Esophagus squamous epithelium (tissue), 5 donors: ENCODE results near the gene BNC2. TPM values are rescaled to one million over a fixed set of nuclear protein-coding genes. Genes with fewer than 3 reads are reported as not detected.

ENCODE experiments used
- DNase-seq: peaks from one replicate; lab custom pipeline; 2025; lab: John Stamatoyannopoulos, UW
- H3K27ac ChIP-seq, 4 donors: fragments of 200-600 bp; sonication (generic); one replicate each; pipeline ENCODE4 v1.5.1; 2016 to 2019; ENCODE audit warnings: mild to moderate bottlenecking in 1 of 4
- H3K27me3 ChIP-seq, 4 donors: fragments of 200-600 bp; sonication (generic); 1 replicate in 3 of 4; 2 replicates in 1 of 4; pipeline versions ENCODE4 v1.5.1 to v1.6.0; 2017 to 2021; ENCODE audit warnings: antibody characterized with exemption in 1 of 4
- H3K36me3 ChIP-seq, 3 donors: fragments of 200-600 bp; sonication (generic); one replicate each; pipeline ENCODE4 v1.5.1; 2016 to 2019
- H3K4me1 ChIP-seq, 3 donors: fragments of 200-600 bp; sonication (generic); one replicate each; pipeline ENCODE4 v1.5.1; 2017 to 2019
- H3K4me3 ChIP-seq, 4 donors: fragments of 200-600 bp; sonication (generic); 1 replicate in 3 of 4; 2 replicates in 1 of 4; pipeline ENCODE4 v1.5.1; 2016 to 2019; ENCODE audit warnings: mild to moderate bottlenecking in 2 of 4, moderate library complexity in 1 of 4
- H3K9me3 ChIP-seq, 3 donors: fragments of 200-600 bp; sonication (generic); one replicate each; pipeline ENCODE4 v1.5.1; 2016 to 2019
- POLR2A ChIP-seq, 4 donors: fragments of 450-650 bp; IDR thresholded peaks; one replicate each; pipeline ENCODE4 v1.6.1; 2017; ENCODE audit warnings: antibody characterized with exemption in 4 of 4, mild to moderate bottlenecking in 4 of 4, moderate library complexity in 3 of 4
- WGBS, 2 donors: methylation state at CpG; one replicate each; pipeline ENCODE4 v1.1.5; 2018; 5-methylcytosine and 5-hydroxymethylcytosine counted together
- intact Hi-C: fragments of 100-400 bp; cut with DNase I; formaldehyde crosslinking; loops from one replicate; pipeline ENCODE4 v1.15.0; 2022
- total RNA-seq, 4 donors: library from RNA; depleted of rRNA; stranded (reverse); fragments of >200 nt; gene quantifications; one replicate each; pipeline ENCODE4 v1.1.0, GENCODE V29; 2016
- TF ChIP-seq, protein P1 (sequence below), 6 experiments: fragments of 450-650 bp in 4 of 6; fragments of 200-600 bp in 2 of 6; sonication (generic) in 2 of 6; IDR thresholded peaks; one replicate each; pipeline ENCODE4 v1.5.1; 2016 to 2019; ENCODE audit warnings: antibody characterized with exemption in 6 of 6, mild to moderate bottlenecking in 4 of 6, moderate library complexity in 4 of 6
- donor health status: DM: yes; HTN: yes; CAD: no.

Gene BNC2
- total RNA-seq, 4 donors from 2014 or later = 3.6 to 41.8 (median 8.5) TPM

DNA sequence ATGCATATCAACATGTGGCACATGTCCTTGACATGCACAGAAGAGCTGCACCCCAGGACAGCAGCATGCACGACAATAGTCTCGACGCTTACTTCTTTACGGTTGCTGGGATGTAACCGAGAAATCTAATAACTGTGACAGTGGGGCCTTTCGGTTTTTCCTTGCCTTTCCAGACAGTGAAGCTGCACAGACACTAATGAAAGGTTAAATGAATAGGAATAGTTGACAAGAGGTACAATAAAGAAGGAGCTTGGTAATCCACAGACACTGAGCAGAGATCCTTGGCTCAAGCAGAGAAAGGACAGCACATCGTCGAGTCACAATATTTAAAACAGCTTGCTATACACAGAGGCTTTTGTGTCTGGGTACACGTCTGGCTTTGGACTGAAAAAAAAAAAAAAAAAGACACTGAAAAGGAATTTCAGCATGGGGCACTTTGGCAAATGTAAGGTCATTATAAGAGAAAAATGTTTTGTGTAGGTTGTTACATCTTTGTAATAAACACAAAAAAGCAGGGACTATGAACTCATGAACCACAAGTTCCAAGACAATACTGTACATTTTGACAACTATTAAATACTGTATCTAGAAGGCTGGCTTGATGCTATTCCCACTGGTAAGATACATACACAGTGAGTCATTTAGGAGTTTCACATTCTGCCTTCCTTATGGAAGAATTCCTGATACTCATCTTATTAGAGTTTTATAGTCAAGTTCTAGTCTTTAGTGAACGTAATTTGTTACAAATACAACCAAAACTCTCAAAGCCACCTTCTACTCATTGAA, 5.6 kb downstream of the BNC2 start:
- H3K4me1 ChIP-seq = peaks cover 0 to 72% (median 0%) of the 10 kb centered on the region in 3 donors
- peak overlapping the region in 1 of 4 donors; percentile 18 for H3K4me3 ChIP-seq
- intact Hi-C loops = no loop called here
- 59 to 72% methylated on average over 10 of the region's 10 CpGs for WGBS, 2 donors
- DNase-seq = no peak
- no peaks in the 10 kb centered on the region for H3K36me3 ChIP-seq
- H3K27ac ChIP-seq = peak overlapping the region in 3 of 4 donors; percentile 36 to 93 (median 90)
- no peaks in the 10 kb centered on the region for H3K9me3 ChIP-seq
- H3K27me3 ChIP-seq = peaks cover 0 to 6% (median 0%) of the 10 kb centered on the region in 4 donors
- no peak for TF ChIP-seq POLR2A (IDR thresholded peaks at IDR 0.05)
- TF ChIP-seq, protein P1, sequence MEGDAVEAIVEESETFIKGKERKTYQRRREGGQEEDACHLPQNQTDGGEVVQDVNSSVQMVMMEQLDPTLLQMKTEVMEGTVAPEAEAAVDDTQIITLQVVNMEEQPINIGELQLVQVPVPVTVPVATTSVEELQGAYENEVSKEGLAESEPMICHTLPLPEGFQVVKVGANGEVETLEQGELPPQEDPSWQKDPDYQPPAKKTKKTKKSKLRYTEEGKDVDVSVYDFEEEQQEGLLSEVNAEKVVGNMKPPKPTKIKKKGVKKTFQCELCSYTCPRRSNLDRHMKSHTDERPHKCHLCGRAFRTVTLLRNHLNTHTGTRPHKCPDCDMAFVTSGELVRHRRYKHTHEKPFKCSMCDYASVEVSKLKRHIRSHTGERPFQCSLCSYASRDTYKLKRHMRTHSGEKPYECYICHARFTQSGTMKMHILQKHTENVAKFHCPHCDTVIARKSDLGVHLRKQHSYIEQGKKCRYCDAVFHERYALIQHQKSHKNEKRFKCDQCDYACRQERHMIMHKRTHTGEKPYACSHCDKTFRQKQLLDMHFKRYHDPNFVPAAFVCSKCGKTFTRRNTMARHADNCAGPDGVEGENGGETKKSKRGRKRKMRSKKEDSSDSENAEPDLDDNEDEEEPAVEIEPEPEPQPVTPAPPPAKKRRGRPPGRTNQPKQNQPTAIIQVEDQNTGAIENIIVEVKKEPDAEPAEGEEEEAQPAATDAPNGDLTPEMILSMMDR (IDR thresholded peaks at IDR 0.05) = no peak

- Histone ChIP-seq H3K36me3 (no peaks in the 10 kb centered on the region), H3K27me3 (no peaks in the 10 kb centered on the region), H3K27ac (no peak overlapping the region), H3K4me1 (peaks cover 0 to 23% (median 6%) of the 10 kb centered on the region in 3 donors), H3K9me3 (no peaks in the 10 kb centered on the region), H3K4me3 (no peak overlapping the region)
- TF ChIP-seq, protein P1 (IDR thresholded peaks at IDR 0.05) = no peak
- TF ChIP-seq POLR2A (IDR thresholded peaks at IDR 0.05) = no peak
- 39 to 46% methylated on average over 3 of the region's 3 CpGs for WGBS, 2 donors
- no peak for DNase-seq
- intact Hi-C loops = no loop called here
Observed at GRCh38 chr9:16848179-16848578, 22.3 kb downstream of the BNC2 start.

GRCh38 chr9:16846986-16847385, 23.5 kb downstream of the BNC2 start:
- no peak for DNase-seq
- WGBS, 2 donors = 23 to 38% methylated on average over 3 of the region's 3 CpGs
- Histone ChIP-seq H3K9me3 (no peaks in the 10 kb centered on the region), H3K27me3 (no peaks in the 10 kb centered on the region), H3K36me3 (no peaks in the 10 kb centered on the region), H3K27ac (no peak overlapping the region), H3K4me3 (no peak overlapping the region), H3K4me1 (peaks cover 0 to 23% (median 6%) of the 10 kb centered on the region in 3 donors)
- TF ChIP-seq, protein P1 (IDR thresholded peaks at IDR 0.05) = no peak
- no peak for TF ChIP-seq POLR2A (IDR thresholded peaks at IDR 0.05)
- intact Hi-C loops = no loop called here

GRCh38 chr9:16846367-16846766, 24.1 kb downstream of the BNC2 start:
- intact Hi-C loops = no loop called here
- 67 to 68% methylated on average over 6 of the region's 6 CpGs for WGBS, 2 donors
- no peak for TF ChIP-seq POLR2A (IDR thresholded peaks at IDR 0.05)
- TF ChIP-seq, protein P1 (IDR thresholded peaks at IDR 0.05) = no peak

DNA sequence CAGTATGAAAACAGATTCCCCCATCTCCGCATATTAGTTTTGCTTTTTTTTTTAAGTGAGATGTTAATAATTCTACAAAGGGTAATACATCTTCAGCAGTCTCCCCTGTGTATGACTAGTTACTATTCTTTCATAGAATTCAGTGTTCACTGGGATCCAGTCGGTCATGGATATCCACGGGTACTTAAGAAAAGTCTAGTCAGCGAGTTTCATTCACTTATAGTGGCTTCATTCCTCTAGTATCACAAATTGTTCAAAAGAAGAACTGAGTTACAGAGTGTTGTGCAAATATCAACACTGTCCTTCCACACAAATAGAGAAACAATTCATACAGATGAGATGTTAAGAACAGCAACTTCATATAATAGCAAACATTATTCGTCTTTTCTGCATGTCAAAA, 35.7 kb downstream of the BNC2 start:
- H3K36me3 ChIP-seq = no peaks in the 10 kb centered on the region
- H3K4me1 ChIP-seq = peaks cover 0 to 15% (median 0%) of the 10 kb centered on the region in 3 donors
- no peak for DNase-seq
- no peaks in the 10 kb centered on the region for H3K9me3 ChIP-seq
- TF ChIP-seq POLR2A (IDR thresholded peaks at IDR 0.05) = no peak
- TF ChIP-seq, protein P1 (IDR thresholded peaks at IDR 0.05) = no peak
- intact Hi-C loops = no loop called here
- H3K4me3 ChIP-seq = no peak overlapping the region
- 81 to 83% methylated on average over 5 of the region's 5 CpGs for WGBS, 2 donors
- no peaks in the 10 kb centered on the region for H3K27me3 ChIP-seq
- no peak overlapping the region for H3K27ac ChIP-seq

More at GRCh38 chr9:16846367-16846766, 24.1 kb downstream of the BNC2 start:
- Histone ChIP-seq H3K9me3 (no peaks in the 10 kb centered on the region), H3K4me3 (no peak overlapping the region), H3K27me3 (no peaks in the 10 kb centered on the region), H3K36me3 (no peaks in the 10 kb centered on the region), H3K27ac (no peak overlapping the region), H3K4me1 (peaks cover 0 to 23% (median 6%) of the 10 kb centered on the region in 3 donors)
- no peak for DNase-seq
